GM21529 (cell line): ENCODE measurements around the gene LTA.
A peak's percentile ranks its signal among the peaks of the same experiment; 100 is the strongest.

Experiments used
- ATAC-seq: cut with Tn5 transposase; IDR thresholded peaks from one replicate; pipeline ENCODE4 v1.9.1; 2021; ENCODE audit not compliant: unreplicated experiment

LTA gene, protein sequence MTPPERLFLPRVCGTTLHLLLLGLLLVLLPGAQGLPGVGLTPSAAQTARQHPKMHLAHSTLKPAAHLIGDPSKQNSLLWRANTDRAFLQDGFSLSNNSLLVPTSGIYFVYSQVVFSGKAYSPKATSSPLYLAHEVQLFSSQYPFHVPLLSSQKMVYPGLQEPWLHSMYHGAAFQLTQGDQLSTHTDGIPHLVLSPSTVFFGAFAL

DNA sequence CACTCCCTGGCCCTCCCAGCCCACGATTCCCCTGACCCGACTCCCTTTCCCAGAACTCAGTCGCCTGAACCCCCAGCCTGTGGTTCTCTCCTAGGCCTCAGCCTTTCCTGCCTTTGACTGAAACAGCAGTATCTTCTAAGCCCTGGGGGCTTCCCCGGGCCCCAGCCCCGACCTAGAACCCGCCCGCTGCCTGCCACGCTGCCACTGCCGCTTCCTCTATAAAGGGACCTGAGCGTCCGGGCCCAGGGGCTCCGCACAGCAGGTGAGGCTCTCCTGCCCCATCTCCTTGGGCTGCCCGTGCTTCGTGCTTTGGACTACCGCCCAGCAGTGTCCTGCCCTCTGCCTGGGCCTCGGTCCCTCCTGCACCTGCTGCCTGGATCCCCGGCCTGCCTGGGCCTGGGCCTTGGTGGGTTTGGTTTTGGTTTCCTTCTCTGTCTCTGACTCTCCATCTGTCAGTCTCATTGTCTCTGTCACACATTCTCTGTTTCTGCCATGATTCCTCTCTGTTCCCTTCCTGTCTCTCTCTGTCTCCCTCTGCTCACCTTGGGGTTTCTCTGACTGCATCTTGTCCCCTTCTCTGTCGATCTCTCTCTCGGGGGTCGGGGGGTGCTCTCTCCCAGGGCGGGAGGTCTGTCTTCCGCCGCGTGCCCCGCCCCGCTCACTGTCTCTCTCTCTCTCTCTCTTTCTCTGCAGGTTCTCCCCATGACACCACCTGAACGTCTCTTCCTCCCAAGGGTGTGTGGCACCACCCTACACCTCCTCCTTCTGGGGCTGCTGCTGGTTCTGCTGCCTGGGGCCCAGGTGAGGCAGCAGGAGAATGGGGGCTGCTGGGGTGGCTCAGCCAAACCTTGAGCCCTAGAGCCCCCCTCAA is at the start of gene LTA:
TSS of gene LTA (plus strand) at position 249 of the 871 bp plus-strand sequence. CDS start at position 703, 454 bp downstream.
- ATAC-seq: peak; percentile 35

DNA sequence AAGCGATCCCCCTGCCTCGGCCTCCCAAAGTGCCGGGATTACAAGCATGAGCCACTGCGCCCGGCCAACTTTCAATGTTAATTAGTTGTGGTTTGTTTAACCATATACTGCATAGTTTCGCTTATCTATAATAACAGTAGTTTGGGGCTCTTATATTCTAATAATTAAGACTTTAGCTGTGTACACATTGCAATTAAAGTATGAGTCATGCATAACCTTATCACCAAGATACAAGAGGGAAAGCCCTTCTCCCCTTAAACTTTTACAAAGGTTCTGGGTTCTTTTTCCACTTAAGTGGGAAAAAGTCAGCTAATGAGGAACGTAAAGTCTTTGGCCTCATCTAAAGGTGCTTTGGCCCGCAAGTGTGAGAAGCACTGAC is 46.5 kb upstream of the LTA start:
- no peak for ATAC-seq

DNA sequence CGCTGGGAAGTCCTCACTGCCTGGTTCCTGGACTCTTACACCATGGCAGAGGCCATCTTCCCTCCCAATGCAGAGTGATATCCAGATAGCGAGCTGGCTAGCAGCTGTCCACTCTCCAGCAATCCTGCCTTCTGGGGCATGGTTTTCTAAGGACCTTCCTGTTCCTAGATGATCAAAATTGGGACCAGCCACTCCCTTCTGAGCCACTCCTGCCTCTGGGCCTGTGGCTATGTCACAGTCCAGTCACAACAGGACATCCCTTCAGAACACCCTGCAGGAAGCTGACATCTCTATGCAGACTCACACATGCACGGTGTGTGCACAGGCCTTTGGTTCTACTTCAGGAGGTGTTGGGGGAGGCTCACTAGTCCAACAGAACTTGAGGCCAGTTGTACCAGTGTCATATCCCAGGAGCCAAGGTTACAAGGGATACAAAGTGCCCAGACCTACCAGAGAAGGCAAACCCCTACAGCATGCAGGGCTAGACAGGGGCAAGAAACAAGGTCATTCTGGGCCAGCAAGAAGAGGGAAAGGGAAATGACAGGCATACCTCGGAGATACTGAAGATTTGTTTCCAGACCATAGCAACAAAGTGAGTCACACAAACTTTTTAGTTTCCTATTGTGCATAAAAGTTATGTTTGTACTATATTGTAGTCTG is 46.0 kb upstream of the LTA start:
- no peak for ATAC-seq

DNA sequence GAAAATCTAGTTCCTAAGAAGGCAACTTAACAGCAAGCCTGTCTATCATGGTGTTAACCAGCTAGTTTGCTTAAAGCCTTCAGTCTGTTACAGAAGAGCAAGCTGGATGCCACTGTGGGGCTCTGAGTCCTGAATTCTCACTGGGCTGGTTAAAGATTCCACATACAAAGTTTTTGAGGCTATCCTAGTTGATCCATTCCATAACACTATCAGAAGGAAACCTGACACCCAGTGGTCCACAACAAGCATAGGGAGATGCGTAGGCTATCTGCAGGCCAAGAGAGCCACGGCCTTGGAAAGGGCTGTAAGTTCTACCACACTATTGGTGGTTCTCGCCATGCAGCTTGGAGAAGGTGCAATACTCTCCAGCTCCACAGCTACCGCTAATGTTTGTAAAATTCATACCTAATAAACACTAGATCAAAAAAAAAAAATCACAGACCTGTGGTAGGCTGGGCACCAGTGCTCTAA is 43.7 kb upstream of the LTA start:
- ATAC-seq: no peak

DNA sequence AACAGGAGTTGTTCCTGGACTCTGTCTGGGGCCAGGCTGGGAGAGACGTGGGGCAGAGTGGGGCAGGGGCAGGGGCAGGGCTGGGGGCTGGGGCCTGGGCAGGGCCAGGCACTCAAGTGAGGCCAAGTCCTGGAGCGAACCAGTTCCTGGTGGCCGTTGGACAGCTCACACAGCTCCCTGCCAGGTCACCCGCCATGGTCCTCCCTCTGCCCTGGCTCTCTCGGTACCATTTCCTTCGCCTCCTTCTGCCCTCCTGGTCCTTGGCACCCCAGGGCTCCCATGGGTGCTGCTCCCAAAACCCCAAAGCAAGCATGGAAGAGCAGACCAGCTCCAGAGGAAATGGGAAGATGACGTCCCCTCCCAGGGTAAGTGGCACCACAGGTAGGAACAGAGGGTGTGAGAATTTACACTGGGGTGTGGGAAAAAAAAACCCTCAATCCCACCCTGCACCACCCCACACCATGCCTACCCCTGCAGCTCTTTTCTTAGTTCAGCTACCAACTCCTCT is 43.2 kb upstream of the LTA start, which contains the start of gene MCCD1:
TSS of gene MCCD1 (plus strand) at position 142 of the 508 bp plus-strand sequence. CDS start at position 195, 53 bp downstream.
- no peak for ATAC-seq

DNA sequence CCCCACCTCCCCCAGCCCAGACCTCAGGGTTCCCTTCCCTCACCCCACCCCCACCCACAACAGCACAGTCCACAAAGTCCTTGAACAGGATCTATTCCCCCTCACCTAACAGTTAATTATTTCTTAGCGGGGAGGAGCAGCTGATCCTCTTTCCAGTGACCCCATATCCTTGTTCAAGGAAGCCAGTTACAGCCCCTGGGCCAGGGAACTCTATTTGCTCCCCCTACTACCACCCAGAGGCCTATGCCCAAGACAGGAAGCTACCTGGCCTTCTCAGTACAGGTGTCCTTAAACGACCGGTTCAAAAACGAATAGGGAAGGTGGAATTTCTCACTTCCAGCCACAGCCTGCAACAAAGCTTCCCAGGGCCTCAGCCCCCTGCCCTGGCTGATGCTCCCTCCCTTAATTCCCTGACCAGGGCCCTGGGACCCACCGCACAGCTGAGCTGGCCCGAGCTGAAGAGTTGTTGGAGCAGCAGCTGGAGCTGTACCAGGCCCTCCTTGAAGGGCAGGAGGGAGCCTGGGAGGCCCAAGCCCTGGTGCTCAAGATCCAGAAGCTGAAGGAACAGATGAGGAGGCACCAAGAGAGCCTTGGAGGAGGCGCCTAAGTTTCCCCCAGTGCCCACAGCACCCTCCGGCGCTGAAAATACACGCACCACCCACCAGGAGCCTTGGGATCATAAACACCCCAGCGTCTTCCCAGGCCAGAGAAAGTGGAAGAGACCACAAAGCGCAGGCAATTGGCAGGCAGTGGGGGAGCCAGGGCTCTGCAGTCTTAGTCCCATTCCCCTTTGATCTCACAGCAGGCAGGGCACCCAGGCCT is 42.5 kb upstream of the LTA start:
- ATAC-seq: no peak

DNA sequence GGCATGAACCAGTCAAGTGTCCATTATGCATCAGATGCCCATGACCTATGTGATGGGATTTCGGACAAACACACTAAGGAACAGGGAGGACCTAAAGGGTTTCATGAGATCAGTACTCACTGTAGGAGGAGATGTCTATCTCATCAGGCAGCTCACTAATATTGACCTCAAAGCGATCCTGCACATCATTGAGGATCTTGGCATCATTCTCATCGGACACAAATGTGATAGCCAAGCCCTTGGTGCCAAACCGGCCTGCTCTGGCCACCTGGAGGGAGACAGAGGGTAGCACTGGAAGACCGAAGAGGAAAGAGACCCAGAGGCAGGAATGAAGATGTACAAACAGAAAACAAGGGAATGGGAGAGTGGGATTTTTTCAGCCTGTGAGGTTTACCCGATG is 41.4 kb upstream of the LTA start:
- ATAC-seq: no peak

DNA sequence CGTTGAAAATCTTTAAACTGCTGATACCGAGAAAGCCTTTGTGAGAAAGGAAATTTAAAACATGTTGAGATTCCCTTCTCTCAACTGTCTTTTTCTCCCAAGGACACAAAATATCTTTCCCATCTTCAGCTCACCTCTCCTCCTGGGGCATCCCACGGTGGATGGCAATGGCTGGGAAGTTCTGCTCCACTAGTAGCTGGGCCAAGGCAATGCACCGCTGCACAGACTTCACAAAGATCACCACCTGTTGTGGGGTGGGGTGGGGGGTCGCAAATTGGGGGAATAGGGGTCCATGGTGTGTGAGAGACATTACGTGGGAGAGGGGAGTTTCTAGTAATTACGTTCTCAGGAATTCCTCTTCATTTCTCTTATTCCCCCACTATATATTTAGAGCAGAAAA is 40.9 kb upstream of the LTA start:
- no peak for ATAC-seq

DNA sequence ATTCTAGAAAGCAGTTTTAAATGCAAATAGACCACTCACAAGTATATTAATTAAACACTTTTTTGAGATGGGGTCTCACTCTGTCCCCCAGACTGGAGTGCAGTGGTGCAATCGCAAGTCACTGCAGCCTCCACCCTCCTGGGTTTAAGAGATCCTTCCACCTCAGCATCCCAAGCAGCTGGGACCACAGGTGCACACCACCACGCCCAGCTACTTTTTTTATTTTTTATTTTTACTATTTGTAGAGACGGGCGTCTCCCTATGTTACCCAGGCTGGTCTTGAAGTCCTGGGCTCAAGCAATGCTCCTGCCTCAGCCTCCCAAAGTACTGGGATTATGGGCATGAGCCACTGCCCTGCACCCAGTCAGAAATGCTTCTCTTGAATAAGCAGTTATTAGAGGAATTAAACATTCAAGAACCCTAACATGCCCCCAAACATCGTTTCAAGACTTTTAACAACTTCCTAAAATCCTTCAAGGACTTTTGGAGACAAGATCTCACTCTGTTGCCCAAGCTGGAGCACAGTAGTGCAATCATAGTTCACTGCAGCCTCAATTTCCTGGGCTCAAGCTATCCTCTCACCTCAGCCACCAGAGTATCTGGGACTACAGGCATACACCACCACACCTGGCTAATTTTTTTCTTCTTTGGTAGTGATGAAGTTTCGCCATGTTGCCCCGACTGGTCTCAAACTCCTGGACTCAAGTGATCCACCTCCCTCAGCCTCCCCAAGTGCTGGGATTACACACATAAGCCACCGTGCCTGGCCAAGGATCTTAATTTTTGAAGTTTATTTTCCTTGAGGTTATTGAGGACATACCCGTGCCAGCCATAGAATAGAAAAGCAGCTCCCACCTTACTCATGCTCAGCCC is 40.1 kb upstream of the LTA start:
- no peak for ATAC-seq

DNA sequence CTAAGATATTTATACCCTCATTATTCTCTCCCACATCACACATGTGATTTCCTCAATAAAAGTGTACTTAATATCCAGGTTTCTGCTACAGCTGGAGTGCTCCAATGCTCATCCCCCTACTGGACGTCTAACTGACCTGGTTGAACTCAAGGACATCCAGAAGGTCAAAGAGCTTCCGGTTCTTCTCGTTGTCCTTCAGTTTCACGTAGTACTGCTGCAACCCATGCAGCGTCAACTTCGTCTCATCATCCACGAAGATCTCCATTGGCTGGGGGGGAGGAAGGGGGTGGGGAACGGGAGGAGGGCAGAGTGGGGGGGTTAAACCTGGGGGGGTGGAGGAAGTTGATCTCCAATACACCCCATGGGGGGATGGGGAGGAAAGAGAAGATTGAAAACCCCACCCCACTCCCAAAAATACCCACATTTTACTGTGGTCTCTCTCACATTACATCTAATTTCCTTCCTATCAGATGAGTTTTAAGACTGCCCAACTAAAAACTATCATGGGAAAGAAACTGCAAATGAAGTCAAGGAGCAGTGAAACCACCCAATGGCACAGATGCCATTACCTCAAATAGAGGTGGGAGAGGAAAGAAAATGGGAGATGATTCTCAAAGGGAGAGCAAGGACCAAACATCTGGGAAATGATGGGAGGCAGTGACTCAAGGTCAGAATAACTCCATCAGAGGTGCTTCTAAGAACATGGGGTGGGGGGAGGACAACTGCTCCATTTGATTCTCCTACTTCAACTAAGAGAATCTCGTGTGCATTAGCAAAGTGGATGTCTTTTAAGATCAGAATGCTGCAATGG is 39.2 kb upstream of the LTA start:
- ATAC-seq: no peak

DNA sequence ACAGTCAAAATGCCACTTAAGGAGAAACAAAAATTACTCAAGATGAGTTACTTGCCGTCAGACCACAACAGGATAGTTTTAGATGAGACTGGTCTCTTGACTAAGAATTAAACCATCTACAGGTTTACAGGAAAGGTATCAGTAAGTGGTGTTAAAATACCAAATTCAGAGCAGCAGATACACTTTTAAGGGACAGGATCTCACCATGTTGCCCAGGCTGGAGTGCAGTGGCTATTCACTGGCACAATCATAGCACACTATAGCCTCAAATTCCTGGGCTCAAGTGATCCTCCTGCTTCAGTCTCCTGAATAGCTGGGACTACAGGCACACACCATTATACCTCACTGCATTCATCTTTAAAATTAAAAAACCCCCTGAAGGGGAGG is 38.6 kb upstream of the LTA start:
- no peak for ATAC-seq

DNA sequence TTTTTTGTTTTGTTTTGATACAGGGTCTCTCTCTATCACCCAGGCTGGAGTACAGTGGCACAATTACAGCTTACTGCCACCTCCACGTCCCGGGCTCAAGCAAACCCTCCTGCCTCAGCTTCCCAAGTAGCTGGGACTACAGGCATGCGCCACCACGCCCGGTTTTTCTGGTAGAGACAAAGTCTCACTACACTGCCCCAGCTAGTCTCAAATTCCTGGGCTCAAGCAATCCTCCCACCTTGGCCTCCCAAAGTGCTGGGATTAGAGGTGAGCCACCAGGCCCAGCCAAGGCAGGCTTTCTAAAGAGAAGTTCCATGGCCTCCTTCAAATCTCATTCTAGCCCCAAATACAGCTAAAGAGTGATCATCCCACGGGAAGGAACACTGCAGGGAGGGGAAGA is 38.1 kb upstream of the LTA start:
- ATAC-seq: no peak

DNA sequence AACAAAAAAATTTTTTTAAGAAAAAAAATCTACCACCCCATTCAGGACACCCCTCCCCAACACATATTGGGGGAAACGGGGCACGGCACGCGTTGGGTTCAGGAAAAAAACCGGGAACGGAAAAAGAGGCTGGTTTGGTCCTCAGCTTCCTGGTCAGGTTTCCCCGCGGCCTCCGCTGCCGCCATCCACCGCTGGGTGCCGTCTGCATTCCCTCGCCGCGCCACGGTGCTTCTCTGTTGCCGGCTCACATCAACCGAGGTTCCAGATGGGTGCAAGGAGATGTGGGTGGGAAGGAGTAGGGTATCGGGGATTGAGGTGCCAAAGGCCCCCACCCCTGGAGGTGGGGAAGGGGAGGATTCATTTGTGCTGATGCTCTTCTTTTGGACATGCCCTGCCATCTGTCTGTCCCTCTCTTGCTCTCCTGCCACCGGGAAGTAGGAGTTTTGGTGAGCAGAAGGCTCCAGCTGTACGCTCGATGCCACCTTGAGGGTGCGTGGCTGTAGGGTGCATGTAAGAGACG is 37.5 kb upstream of the LTA start:
- no peak for ATAC-seq

DNA sequence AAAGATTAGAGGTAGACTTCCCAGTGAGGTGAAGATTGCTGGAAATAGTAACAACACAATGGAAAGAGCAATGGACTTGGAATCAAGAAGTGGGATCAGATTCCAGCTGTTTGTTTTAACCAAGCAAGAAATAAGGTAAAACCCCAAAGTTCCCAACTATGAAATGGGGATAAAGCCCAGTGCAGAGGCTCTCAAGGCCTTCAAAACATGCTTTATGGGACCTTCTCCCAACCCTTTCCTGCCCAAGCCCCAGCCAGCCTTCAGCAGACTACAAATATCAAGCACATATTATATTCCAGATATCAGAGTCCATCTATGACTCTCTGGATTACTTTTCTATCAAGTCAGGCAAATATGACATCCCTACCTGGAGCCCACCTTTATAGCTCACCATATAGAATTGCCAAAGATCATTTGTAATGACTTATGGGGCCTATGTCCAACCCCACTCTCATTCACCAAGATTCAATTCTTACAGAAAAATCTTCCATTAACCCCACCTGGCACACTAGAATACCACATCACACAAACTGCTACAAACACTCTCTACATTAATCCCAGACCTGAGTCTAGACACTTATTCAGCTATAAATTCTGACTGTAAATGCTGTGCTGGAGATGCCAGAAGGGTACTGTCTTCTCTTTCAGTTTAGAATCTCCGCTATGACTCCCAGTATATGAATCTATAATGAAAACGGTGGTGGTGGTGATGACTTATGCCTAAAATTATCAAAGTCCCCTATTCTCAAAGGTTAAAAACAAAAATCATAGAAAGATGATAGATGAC is 36.4 kb upstream of the LTA start:
- ATAC-seq: no peak

DNA sequence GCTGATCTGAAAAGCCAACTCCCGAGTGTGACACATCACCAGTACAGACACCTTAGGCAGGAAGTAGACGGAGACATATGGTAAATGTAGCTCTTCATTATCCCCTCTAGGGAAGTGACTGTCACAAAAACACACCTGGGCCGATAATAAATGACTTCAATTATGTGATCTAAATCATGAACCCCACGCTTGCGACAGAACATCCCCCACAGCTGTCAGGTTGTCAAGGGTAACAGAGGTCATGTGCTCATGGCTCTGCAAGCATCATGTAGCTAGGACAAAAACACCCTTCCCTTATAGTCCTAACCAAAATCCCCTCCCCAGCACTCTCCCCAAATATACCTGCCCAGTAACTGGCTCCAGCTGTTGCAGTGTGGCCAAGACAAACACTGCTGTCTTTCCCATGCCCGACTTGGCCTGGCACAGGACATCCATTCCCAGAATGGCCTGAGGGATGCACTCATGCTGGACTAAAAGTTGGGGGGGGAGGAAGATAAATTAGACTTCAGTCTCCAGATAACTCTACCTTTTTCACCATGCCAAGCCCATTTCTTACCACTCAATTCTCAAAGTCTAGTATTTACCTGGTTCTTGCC is 33.2 kb upstream of the LTA start:
- ATAC-seq: no peak

DNA sequence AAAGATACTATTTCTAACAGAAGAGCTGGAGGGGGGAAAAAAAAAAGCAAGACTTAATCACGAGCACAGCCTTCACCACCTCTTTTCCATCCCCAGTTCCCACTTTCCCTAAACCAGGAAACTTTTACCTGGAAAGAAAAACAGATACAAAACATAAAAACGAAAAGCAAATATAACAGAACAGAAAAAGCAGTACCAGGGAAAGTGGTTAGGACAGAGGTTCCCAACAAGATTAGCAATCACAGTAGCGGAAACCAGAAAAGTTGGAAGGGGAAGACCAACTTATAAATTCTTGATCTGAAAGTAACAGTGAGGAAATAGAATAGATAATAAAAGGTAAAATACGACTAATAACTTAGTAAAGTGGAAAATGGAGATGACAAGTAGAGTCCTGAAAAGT is 31.4 kb upstream of the LTA start:
- ATAC-seq: no peak

DNA sequence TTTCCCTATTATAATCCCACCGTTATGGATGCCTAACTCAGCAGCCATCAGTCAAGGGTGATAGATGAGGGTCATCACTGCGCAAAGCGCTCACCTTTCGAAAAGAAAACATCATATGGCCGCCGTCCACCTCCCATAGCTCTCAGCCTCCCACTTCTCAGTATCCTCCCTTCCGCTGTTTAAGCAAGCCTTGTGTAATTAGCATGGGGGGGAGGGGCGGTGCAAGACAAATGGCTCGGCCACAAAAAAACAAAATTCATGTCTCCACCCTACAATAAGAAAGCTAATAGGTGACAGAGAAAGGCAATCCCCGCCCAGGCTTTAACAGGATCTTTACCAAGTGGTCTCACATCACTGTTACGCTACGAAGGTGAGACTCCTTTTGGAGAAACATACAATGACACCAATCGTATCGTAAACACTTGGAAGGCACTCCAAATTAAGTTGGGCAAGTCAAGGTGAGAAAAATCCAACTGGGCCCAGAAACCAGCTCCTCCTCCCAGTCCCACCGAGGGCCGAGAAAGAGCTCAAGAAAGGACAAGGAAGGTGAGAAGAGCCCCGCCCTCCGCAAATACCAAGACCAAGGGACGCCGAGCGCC is 30.9 kb upstream of the LTA start:
- no peak for ATAC-seq
